PC-3 (cell line): ENCODE results near the gene SNRNP200. TPM values are rescaled to one million over a fixed set of nuclear protein-coding genes. Genes with fewer than 3 reads are reported as not detected.
"Not testable (repeated sequence)": the region's sequence is repeated elsewhere in the genome, so short reads cannot be mapped to it uniquely, and the experiment has no call there.

ENCODE experiments used
- ATAC-seq: fragments of 200-7000 bp; cut with Tn5 transposase; 2 replicates; pipeline ENCODE4 v1.9.1; 2020; ENCODE audit warnings: mild to moderate bottlenecking, moderate library complexity
- BruUV-seq: library from RNA; stranded (reverse); fragments of 400-500 nt; replicated peaks from 2 replicates; lab custom pipeline; 2021; lab: Mats Ljungman, UMichigan
- CTCF ChIA-PET: fragments of 300-600 bp; sonication (Branson Sonifier 250); formaldehyde crosslinking; loops from one replicate; lab custom pipeline; 2022; ENCODE audit warnings: antibody characterized with exemption; lab: Charles Lee
- POLR2A ChIA-PET: fragments of 300-600 bp; sonication (Branson Sonifier 250); formaldehyde crosslinking; loops from one replicate; lab custom pipeline; 2022; ENCODE audit warnings: antibody characterized with exemption; ENCODE audit not compliant: unreplicated experiment; lab: Charles Lee
- DNase-seq: peaks from one replicate; pipeline ENCODE4 v3.0.0-alpha.2; 2015
- H2AFZ ChIP-seq: fragments of 300-600 bp; sonication (generic); 2 replicates; pipeline ENCODE4 v1.6.0; 2016; ENCODE audit warnings: antibody characterized with exemption, low read length
- H3F3A ChIP-seq: fragments of 300-600 bp; sonication (generic); one replicate; pipeline ENCODE4 v1.6.0; 2017; ENCODE audit warnings: antibody characterized with exemption, low read length, control low read depth, mild to moderate bottlenecking; ENCODE audit not compliant: unreplicated experiment
- H3K27ac ChIP-seq: fragments of 300-600 bp; sonication (generic); 2 replicates; pipeline ENCODE4 v1.5.1; 2016; ENCODE audit warnings: mild to moderate bottlenecking, low read length
- H3K27me3 ChIP-seq: fragments of 300-600 bp; sonication (generic); 2 replicates; pipeline ENCODE4 v1.6.1; 2016; ENCODE audit warnings: low read length, mixed read lengths
- H3K36me3 ChIP-seq: fragments of 300-600 bp; sonication (generic); 2 replicates; pipeline ENCODE4 v1.6.1; 2016; ENCODE audit warnings: low read depth, mixed run types, low read length, mixed read lengths
- H3K4me1 ChIP-seq: fragments of 300-600 bp; sonication (generic); 2 replicates; pipeline ENCODE4 v1.5.1; 2016; ENCODE audit warnings: low read length; ENCODE audit not compliant: insufficient read depth
- H3K4me2 ChIP-seq: fragments of 300-600 bp; sonication (generic); 2 replicates; pipeline ENCODE4 v1.6.0; 2016; ENCODE audit warnings: low read length
- H3K4me3 ChIP-seq: fragments of 300-600 bp; sonication (generic); 2 replicates; pipeline ENCODE4 v1.5.1; 2016; ENCODE audit warnings: mild to moderate bottlenecking, low read length, mixed read lengths
- H3K79me2 ChIP-seq: fragments of 300-600 bp; sonication (generic); 2 replicates; pipeline ENCODE4 v1.6.1; 2017; ENCODE audit warnings: low read length, mixed read lengths
- H3K9ac ChIP-seq: fragments of 300-600 bp; sonication (generic); 2 replicates; pipeline ENCODE4 v1.6.0; 2016; ENCODE audit warnings: mild to moderate bottlenecking, low read length
- H3K9me2 ChIP-seq: fragments of 300-600 bp; sonication (generic); replicated peaks from 2 replicates; pipeline ENCODE4 v1.6.1; 2016; ENCODE audit warnings: mixed run types, low read length, mixed read lengths
- H3K9me3 ChIP-seq: fragments of 300-600 bp; sonication (generic); 2 replicates; pipeline ENCODE4 v1.6.1; 2016; ENCODE audit warnings: low read length, mixed read lengths
- H4K20me1 ChIP-seq: fragments of 300-600 bp; sonication (generic); 2 replicates; pipeline ENCODE4 v1.6.1; 2016; ENCODE audit warnings: low read length, mixed read lengths
- EZH2 ChIP-seq: fragments of 300-600 bp; sonication (generic); IDR thresholded peaks from one replicate; pipeline ENCODE4 v1.6.1; 2017; ENCODE audit warnings: antibody characterized with exemption, mild to moderate bottlenecking, low read length; ENCODE audit not compliant: unreplicated experiment
- EZH2phosphoT487 ChIP-seq: fragments of 300-600 bp; sonication (generic); IDR thresholded peaks from 2 replicates; pipeline ENCODE4 v1.6.1; 2018; ENCODE audit warnings: mild to moderate bottlenecking, antibody characterized with exemption, low read length, borderline replicate concordance
- intact Hi-C: fragments of 100-400 bp; cut with micrococcal nuclease; formaldehyde crosslinking; loops from 2 replicates; pipeline ENCODE4 v1.9.0; 2023
- total RNA-seq: library from RNA; depleted of rRNA; stranded (reverse); fragments of >200 nt; gene quantifications from 2 replicates; pipeline ENCODE4 v1.2.3, GENCODE V29; 2014
- TF ChIP-seq, protein P1 (sequence below): fragments of 300-600 bp; sonication (generic); conservative IDR thresholded peaks from 2 replicates; pipeline ENCODE4 v1.5.1; 2017; ENCODE audit warnings: antibody characterized with exemption, low read depth, mild to moderate bottlenecking, low read length

Gene SNRNP200
- total RNA-seq, 1 experiment from 2014 or later = 77.8 TPM

DNA sequence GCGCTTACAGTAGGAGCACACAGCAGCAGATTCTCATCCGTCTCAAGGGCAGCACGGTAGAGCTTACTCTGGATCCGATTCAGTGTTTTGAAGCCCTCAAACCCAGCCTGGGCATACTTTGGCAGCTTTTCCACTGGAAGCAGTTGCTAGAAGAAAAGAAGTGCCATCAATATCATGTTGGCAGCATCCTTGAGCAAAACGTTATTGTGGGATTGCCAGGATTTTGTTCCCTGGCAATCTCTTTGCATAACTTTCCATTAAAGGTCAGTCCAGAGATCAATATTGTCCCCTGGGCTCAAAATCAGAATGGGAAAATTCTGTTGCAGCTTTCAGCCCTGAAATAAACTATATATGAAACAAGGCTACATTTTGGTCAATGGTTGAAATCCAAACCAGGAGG is 8.4 kb downstream of the SNRNP200 start:
- H3K79me2 ChIP-seq = peaks cover 11% of the 10 kb centered on the region
- POLR2A ChIA-PET = interaction anchor here (0.7 kb wide), 1 partner anchor 911 kb away, joined by 3 read pairs; no protein-coding TSS in a partner anchor
- peaks cover 89% of the 10 kb centered on the region for H3K36me3 ChIP-seq
- H3K9ac ChIP-seq = no peak overlapping the region
- no peak overlapping the region for H3K4me2 ChIP-seq
- DNase-seq (no peak), ATAC-seq (no peak)
- H3K27me3 ChIP-seq = no peaks in the 10 kb centered on the region
- H3K27ac ChIP-seq = no peak overlapping the region
- TF ChIP-seq EZH2 (no peak), EZH2phosphoT487 (no peak)
- TF ChIP-seq, protein P1, sequence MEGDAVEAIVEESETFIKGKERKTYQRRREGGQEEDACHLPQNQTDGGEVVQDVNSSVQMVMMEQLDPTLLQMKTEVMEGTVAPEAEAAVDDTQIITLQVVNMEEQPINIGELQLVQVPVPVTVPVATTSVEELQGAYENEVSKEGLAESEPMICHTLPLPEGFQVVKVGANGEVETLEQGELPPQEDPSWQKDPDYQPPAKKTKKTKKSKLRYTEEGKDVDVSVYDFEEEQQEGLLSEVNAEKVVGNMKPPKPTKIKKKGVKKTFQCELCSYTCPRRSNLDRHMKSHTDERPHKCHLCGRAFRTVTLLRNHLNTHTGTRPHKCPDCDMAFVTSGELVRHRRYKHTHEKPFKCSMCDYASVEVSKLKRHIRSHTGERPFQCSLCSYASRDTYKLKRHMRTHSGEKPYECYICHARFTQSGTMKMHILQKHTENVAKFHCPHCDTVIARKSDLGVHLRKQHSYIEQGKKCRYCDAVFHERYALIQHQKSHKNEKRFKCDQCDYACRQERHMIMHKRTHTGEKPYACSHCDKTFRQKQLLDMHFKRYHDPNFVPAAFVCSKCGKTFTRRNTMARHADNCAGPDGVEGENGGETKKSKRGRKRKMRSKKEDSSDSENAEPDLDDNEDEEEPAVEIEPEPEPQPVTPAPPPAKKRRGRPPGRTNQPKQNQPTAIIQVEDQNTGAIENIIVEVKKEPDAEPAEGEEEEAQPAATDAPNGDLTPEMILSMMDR = no peak
- H3K9me3 ChIP-seq = no peaks in the 10 kb centered on the region
- intact Hi-C loops = no loop called here
- no peak overlapping the region for H2AFZ ChIP-seq
- CTCF ChIA-PET = no interaction called here
- H3K4me3 ChIP-seq = no peak overlapping the region
- H3F3A ChIP-seq = no peaks in the 10 kb centered on the region
- H4K20me1 ChIP-seq = peaks cover 5% of the 10 kb centered on the region; the same call in 1 of the 2 replicates
- BruUV-seq = no TSS peak
- H3K4me1 ChIP-seq = no peaks in the 10 kb centered on the region
- H3K9me2 ChIP-seq = no peaks in the 10 kb centered on the region

- not testable (repeated sequence) for H3K4me3 ChIP-seq
- peaks cover 90% of the 10 kb centered on the region for H3K36me3 ChIP-seq
These were observed 11.1 kb downstream of the SNRNP200 start for GRCh38 chr2:96294271-96294670.

DNA sequence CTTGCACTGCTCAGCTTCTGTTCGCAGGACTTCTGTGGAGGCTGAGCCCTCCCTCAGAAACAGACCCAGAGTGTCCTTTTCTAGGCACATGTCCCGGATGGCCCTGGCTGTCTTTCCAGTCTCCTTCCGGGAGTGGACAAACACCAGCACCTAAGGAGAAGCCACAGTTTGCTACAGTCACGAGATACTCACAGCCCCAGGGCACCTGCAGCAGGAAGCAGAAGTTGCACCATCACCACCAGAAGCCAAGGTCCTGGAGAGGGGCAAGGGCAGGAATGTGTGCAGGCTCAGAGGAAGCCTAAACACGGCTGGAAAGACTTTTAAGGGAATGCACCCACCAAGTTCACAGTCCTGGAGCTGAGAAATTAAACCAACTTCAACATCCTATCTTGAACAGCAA is 13.6 kb downstream of the SNRNP200 start:
- H4K20me1 ChIP-seq = no peaks in the 10 kb centered on the region
- H3K9ac ChIP-seq = no peak overlapping the region
- H3K9me2 ChIP-seq = no peaks in the 10 kb centered on the region
- no peak overlapping the region for H3K4me2 ChIP-seq
- H3K9me3 ChIP-seq = no peaks in the 10 kb centered on the region
- no peaks in the 10 kb centered on the region for H3K4me1 ChIP-seq
- ATAC-seq (no peak), DNase-seq (no peak)
- H3K27me3 ChIP-seq = no peaks in the 10 kb centered on the region
- no TSS peak for BruUV-seq
- H2AFZ ChIP-seq = no peak overlapping the region
- H3K4me3 ChIP-seq = no peak overlapping the region
- H3F3A ChIP-seq = no peaks in the 10 kb centered on the region
- no peaks in the 10 kb centered on the region for H3K79me2 ChIP-seq
- peaks cover 90% of the 10 kb centered on the region for H3K36me3 ChIP-seq
- TF ChIP-seq EZH2phosphoT487 = no peak
- TF ChIP-seq EZH2 = no peak
- TF ChIP-seq, protein P1 = no peak
- intact Hi-C loops = no loop called here
- CTCF ChIA-PET = no interaction called here
- POLR2A ChIA-PET = no interaction called here
- H3K27ac ChIP-seq = no peak overlapping the region

More at GRCh38 chr2:96294271-96294670, 11.1 kb downstream of the SNRNP200 start:
- intact Hi-C loops, H3K4me2 ChIP-seq, H3K27ac ChIP-seq, H2AFZ ChIP-seq, H3K4me1 ChIP-seq, BruUV-seq, H4K20me1 ChIP-seq, H3K9me3 ChIP-seq, POLR2A ChIA-PET, CTCF ChIA-PET, ATAC-seq, H3F3A ChIP-seq, H3K9ac ChIP-seq, H3K79me2 ChIP-seq, H3K27me3 ChIP-seq, H3K9me2 ChIP-seq, DNase-seq: not testable (repeated sequence)
